HEK293 (cell line): ENCODE data around the gene EGR4.

ENCODE experiments used
- CTCF ChIA-PET: fragments of 350-600 bp; formaldehyde crosslinking; extraction: SDS; loops from one replicate; lab custom pipeline; 2021; ENCODE audit warnings: antibody characterized with exemption; lab: Yijun Ruan, JAX
- POLR2A ChIA-PET: fragments of 300-600 bp; formaldehyde crosslinking; extraction: SDS; loops from one replicate; lab custom pipeline; 2020; ENCODE audit warnings: antibody characterized with exemption, inconsistent platforms; lab: Yijun Ruan, JAX
- H3K27ac ChIP-seq: fragments of 200-500 bp; sonication (Bioruptor generic); 2 replicates; pipeline ENCODE4 v1.5.1; 2014; ENCODE audit warnings: low read depth, low read length, control low read depth, inconsistent platforms; ENCODE audit errors: extremely low read depth
- H3K36me3 ChIP-seq, 2 experiments: fragments of 200-500 bp in 1 of 2; sonication (Bioruptor generic) in 1 of 2; 1 replicate in 1 of 2; 2 replicates in 1 of 2; pipeline ENCODE4 v1.5.1; 2014 to 2017; ENCODE audit warnings: inconsistent platforms in 2 of 2, low read length in 2 of 2; ENCODE audit not compliant: control insufficient read depth in 2 of 2, insufficient read depth in 1 of 2
- H3K4me1 ChIP-seq: fragments of 200-500 bp; sonication (Bioruptor generic); 2 replicates; pipeline ENCODE4 v1.5.1; 2014; ENCODE audit warnings: mild to moderate bottlenecking, low read length, inconsistent platforms; ENCODE audit not compliant: control insufficient read depth, insufficient read depth
- H3K4me3 ChIP-seq: 2 replicates; pipeline ENCODE4 v1.5.1; 2011; ENCODE audit warnings: low read depth, mild to moderate bottlenecking, control low read depth, low read length, moderate library complexity
- H3K9me3 ChIP-seq: fragments of 200-500 bp; sonication (Bioruptor generic); 2 replicates; pipeline ENCODE4 v1.5.1; 2014; ENCODE audit warnings: low read depth, low read length, inconsistent platforms; ENCODE audit not compliant: control insufficient read depth, insufficient read depth
- BCL11A ChIP-seq: fragments of 450-650 bp; formaldehyde crosslinking; IDR thresholded peaks from 2 replicates; pipeline ENCODE4 v1.5.1; 2016; ENCODE audit warnings: low read depth, missing biosample characterization, missing genetic modification characterization
- CTCF ChIP-seq: fragments of 450-650 bp; formaldehyde crosslinking; IDR thresholded peaks from 2 replicates; pipeline ENCODE4 v1.5.1; 2016; ENCODE audit warnings: missing biosample characterization, missing genetic modification characterization
- REPIN1 ChIP-seq: fragments of 450-650 bp; formaldehyde crosslinking; IDR thresholded peaks from 2 replicates; pipeline ENCODE4 v1.5.1; 2017; ENCODE audit warnings: missing biosample characterization, missing genetic modification characterization, low read depth
- TSHZ1 ChIP-seq: fragments of 450-650 bp; formaldehyde crosslinking; IDR thresholded peaks from 2 replicates; pipeline ENCODE4 v1.5.1; 2016; ENCODE audit warnings: missing biosample characterization, missing genetic modification characterization, borderline replicate concordance
- ZBTB49 ChIP-seq: fragments of 450-650 bp; formaldehyde crosslinking; IDR thresholded peaks from 2 replicates; pipeline ENCODE4 v1.5.1; 2016; ENCODE audit warnings: missing biosample characterization, missing genetic modification characterization, low read depth
- ZBTB6 ChIP-seq: fragments of 450-650 bp; formaldehyde crosslinking; IDR thresholded peaks from 2 replicates; pipeline ENCODE4 v1.5.1; 2017; ENCODE audit warnings: missing biosample characterization, missing genetic modification characterization
- ZNF18 ChIP-seq: fragments of 450-650 bp; formaldehyde crosslinking; IDR thresholded peaks from 2 replicates; pipeline ENCODE4 v1.5.1; 2016; ENCODE audit warnings: missing biosample characterization, missing genetic modification characterization
- ZNF311 ChIP-seq: fragments of 450-650 bp; formaldehyde crosslinking; IDR thresholded peaks from 2 replicates; pipeline ENCODE4 v1.5.1; 2017; ENCODE audit warnings: missing biosample characterization, missing genetic modification characterization, borderline replicate concordance
- ZNF335 ChIP-seq: fragments of 450-650 bp; formaldehyde crosslinking; conservative IDR thresholded peaks from 2 replicates; pipeline ENCODE4 v1.5.1; 2016; ENCODE audit warnings: missing biosample characterization, missing genetic modification characterization
- ZNF404 ChIP-seq: fragments of 450-650 bp; formaldehyde crosslinking; IDR thresholded peaks from 2 replicates; pipeline ENCODE4 v1.5.1; 2017; ENCODE audit warnings: missing biosample characterization, missing genetic modification characterization
- ZNF626 ChIP-seq: fragments of 450-650 bp; sonication (Bioruptor Pico); formaldehyde crosslinking; IDR thresholded peaks from 2 replicates; pipeline ENCODE4 v1.5.1; 2018; ENCODE audit warnings: missing biosample characterization, missing genetic modification characterization, inconsistent platforms
- ZNF670 ChIP-seq: fragments of 450-650 bp; formaldehyde crosslinking; IDR thresholded peaks from 2 replicates; pipeline ENCODE4 v1.5.1; 2016; ENCODE audit warnings: missing biosample characterization, missing genetic modification characterization, low read depth
- ZNF707 ChIP-seq: fragments of 450-650 bp; formaldehyde crosslinking; IDR thresholded peaks from 2 replicates; pipeline ENCODE4 v1.5.1; 2016; ENCODE audit warnings: missing biosample characterization, missing genetic modification characterization
- ZNF747 ChIP-seq: fragments of 450-650 bp; formaldehyde crosslinking; IDR thresholded peaks from 2 replicates; pipeline ENCODE4 v1.5.1; 2016; ENCODE audit warnings: missing biosample characterization, missing genetic modification characterization

The EGR4 gene

GRCh38 chr2:73293534-73294171, at the start of gene EGR4 (continued):
- no peak for TF ChIP-seq ZBTB6 (tag by site-specific recombination)
- peak; percentile 70 for TF ChIP-seq ZNF335 (tag by site-specific recombination)
- no peak for TF ChIP-seq BCL11A (tag by site-specific recombination)
- TF ChIP-seq ZNF404 (tag by site-specific recombination), result no peak

- Histone ChIP-seq H3K9me3 (no peaks in the 10 kb centered on the region), H3K27ac (no peak overlapping the region), H3K36me3 (no peaks in the 10 kb centered on the region), H3K4me3 (no peak overlapping the region), H3K4me1 (no peaks in the 10 kb centered on the region)
- TF ChIP-seq TSHZ1 (tag by site-specific recombination) (no peak), ZNF747 (tag by site-specific recombination) (no peak), ZNF707 (tag by site-specific recombination) (no peak), ZBTB49 (tag by site-specific recombination) (no peak), BCL11A (tag by site-specific recombination) (no peak), REPIN1 (no peak), ZNF626 (no peak), ZNF335 (tag by site-specific recombination) (no peak), ZNF670 (no peak), ZNF311 (tag by site-specific recombination) (no peak), ZNF18 (tag by site-specific recombination) (no peak), CTCF (tag by site-specific recombination) (no peak)
- ChIA-PET POLR2A (no interaction called here), CTCF (interaction anchor here (0.6 kb wide), 1 partner anchor 213 kb away, joined by 4 read pairs; no protein-coding TSS in a partner anchor)
These were observed 47.7 kb upstream of the EGR4 start for GRCh38 chr2:73341039-73341438.
